Fibroblast of pulmonary artery (primary cell): ENCODE data around the gene NRROS.

Source experiments
- DNase-seq: peaks from one replicate; pipeline ENCODE4 v3.0.0-alpha.2; 2010; ENCODE audit warnings: low read depth
- H3K4me3 ChIP-seq: replicated peaks from 2 replicates; pipeline ENCODE4 v1.5.1; 2011; ENCODE audit warnings: low read depth, mild to moderate bottlenecking, control low read depth, low read length, moderate library complexity
- CTCF ChIP-seq: IDR thresholded peaks from 2 replicates; pipeline ENCODE4 v1.5.1; 2011; ENCODE audit warnings: mild to moderate bottlenecking, control low read depth, low read length, inconsistent platforms; ENCODE audit errors: missing control alignments

The NRROS gene

GRCh38 chr3:196706731-196707130 is 67.2 kb downstream of the NRROS start:
- no peak overlapping the region for H3K4me3 ChIP-seq
- no peak for DNase-seq
- TF ChIP-seq CTCF: no peak

- no peak for DNase-seq
- H3K4me3 ChIP-seq: no peak overlapping the region
- no peak for TF ChIP-seq CTCF
Measured at GRCh38 chr3:196707566-196707965, 68.1 kb downstream of the NRROS start.

- DNase-seq: peak; percentile 53
- no peak for TF ChIP-seq CTCF
- no peak overlapping the region for H3K4me3 ChIP-seq
Measured at GRCh38 chr3:196708467-196708866, 69.0 kb downstream of the NRROS start.
